Measurements from ENCODE around the gene PDE12. TPM values are rescaled to one million over a fixed set of nuclear protein-coding genes. Genes with fewer than 3 reads are reported as not detected.

Gene PDE12
- total and polyA plus RNA-seq, 2 of the 8 experiments (the other 6 are each of a cell fraction or from before 2014, with no cell fraction given) = 9.0 to 12.1 TPM

DNA sequence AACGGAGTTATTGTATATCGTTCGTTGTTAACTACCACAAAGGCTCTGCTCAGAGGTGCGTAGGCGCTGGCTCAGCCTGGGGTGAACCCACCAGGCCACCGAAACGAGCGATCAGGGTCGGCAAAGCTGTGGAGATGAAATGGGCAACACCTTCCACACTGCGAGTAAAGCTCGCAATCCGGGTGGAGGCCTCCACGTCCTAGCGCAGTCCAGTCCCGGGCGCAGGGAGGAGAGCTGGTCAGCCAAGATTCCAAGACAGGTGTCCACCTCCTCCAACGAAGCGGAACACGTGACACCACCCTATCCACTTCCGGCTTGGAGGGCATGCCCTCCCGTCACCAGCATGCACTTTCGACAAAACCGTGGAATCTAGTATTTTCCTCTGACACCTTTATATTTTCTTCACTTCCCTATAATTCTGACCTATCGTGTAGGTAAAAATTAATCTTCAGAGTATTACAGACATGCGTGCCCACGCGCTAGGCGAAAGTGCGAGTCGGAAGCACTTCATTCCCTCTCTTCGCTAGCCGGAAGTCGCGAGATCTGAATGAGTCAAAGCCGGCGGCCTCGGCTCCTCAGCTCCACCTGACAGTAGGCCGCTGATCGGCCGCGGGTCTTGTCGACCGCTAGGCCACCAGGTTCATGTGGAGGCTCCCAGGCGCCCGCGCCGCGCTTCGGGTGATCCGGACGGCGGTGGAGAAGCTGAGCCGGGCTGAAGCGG is at the start of gene PDE12 (continued):
- TF ChIP-seq, protein P1, sequence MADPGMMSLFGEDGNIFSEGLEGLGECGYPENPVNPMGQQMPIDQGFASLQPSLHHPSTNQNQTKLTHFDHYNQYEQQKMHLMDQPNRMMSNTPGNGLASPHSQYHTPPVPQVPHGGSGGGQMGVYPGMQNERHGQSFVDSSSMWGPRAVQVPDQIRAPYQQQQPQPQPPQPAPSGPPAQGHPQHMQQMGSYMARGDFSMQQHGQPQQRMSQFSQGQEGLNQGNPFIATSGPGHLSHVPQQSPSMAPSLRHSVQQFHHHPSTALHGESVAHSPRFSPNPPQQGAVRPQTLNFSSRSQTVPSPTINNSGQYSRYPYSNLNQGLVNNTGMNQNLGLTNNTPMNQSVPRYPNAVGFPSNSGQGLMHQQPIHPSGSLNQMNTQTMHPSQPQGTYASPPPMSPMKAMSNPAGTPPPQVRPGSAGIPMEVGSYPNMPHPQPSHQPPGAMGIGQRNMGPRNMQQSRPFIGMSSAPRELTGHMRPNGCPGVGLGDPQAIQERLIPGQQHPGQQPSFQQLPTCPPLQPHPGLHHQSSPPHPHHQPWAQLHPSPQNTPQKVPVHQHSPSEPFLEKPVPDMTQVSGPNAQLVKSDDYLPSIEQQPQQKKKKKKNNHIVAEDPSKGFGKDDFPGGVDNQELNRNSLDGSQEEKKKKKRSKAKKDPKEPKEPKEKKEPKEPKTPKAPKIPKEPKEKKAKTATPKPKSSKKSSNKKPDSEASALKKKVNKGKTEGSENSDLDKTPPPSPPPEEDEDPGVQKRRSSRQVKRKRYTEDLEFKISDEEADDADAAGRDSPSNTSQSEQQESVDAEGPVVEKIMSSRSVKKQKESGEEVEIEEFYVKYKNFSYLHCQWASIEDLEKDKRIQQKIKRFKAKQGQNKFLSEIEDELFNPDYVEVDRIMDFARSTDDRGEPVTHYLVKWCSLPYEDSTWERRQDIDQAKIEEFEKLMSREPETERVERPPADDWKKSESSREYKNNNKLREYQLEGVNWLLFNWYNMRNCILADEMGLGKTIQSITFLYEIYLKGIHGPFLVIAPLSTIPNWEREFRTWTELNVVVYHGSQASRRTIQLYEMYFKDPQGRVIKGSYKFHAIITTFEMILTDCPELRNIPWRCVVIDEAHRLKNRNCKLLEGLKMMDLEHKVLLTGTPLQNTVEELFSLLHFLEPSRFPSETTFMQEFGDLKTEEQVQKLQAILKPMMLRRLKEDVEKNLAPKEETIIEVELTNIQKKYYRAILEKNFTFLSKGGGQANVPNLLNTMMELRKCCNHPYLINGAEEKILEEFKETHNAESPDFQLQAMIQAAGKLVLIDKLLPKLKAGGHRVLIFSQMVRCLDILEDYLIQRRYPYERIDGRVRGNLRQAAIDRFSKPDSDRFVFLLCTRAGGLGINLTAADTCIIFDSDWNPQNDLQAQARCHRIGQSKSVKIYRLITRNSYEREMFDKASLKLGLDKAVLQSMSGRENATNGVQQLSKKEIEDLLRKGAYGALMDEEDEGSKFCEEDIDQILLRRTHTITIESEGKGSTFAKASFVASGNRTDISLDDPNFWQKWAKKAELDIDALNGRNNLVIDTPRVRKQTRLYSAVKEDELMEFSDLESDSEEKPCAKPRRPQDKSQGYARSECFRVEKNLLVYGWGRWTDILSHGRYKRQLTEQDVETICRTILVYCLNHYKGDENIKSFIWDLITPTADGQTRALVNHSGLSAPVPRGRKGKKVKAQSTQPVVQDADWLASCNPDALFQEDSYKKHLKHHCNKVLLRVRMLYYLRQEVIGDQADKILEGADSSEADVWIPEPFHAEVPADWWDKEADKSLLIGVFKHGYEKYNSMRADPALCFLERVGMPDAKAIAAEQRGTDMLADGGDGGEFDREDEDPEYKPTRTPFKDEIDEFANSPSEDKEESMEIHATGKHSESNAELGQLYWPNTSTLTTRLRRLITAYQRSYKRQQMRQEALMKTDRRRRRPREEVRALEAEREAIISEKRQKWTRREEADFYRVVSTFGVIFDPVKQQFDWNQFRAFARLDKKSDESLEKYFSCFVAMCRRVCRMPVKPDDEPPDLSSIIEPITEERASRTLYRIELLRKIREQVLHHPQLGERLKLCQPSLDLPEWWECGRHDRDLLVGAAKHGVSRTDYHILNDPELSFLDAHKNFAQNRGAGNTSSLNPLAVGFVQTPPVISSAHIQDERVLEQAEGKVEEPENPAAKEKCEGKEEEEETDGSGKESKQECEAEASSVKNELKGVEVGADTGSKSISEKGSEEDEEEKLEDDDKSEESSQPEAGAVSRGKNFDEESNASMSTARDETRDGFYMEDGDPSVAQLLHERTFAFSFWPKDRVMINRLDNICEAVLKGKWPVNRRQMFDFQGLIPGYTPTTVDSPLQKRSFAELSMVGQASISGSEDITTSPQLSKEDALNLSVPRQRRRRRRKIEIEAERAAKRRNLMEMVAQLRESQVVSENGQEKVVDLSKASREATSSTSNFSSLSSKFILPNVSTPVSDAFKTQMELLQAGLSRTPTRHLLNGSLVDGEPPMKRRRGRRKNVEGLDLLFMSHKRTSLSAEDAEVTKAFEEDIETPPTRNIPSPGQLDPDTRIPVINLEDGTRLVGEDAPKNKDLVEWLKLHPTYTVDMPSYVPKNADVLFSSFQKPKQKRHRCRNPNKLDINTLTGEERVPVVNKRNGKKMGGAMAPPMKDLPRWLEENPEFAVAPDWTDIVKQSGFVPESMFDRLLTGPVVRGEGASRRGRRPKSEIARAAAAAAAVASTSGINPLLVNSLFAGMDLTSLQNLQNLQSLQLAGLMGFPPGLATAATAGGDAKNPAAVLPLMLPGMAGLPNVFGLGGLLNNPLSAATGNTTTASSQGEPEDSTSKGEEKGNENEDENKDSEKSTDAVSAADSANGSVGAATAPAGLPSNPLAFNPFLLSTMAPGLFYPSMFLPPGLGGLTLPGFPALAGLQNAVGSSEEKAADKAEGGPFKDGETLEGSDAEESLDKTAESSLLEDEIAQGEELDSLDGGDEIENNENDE (IDR thresholded peaks at IDR 0.05; ENCODE audit: insufficient replicate concordance, low read length) = no peak
- TF ChIP-seq KDM4A (IDR thresholded peaks at IDR 0.05; ENCODE audit: low read depth, low read length, severe bottlenecking) (peak; percentile 82), HDAC2 (IDR thresholded peaks at IDR 0.05; ENCODE audit: borderline replicate concordance in 1 of 2, low read depth in 2 of 2, low read length in 2 of 2) (0 out of 4 replicates have a peak, but pooled peaks of 1 of the 2 experiments have one; percentile 70), SIN3A (conservative IDR thresholded peaks at IDR 0.05 in 1 of 2, IDR thresholded peaks at IDR 0.05 in 1 of 2; ENCODE audit: low read depth in 1 of 2, low read length in 2 of 2) (peak; percentile 74 to 94; a peak in 2 of 4 replicates), KDM1A (IDR thresholded peaks at IDR 0.05; ENCODE audit: borderline replicate concordance, low read length) (0 out of 2 replicates have a peak, but pooled peaks have one; percentile 23), EGR1 (IDR thresholded peaks at IDR 0.05; ENCODE audit: borderline replicate concordance, low read depth, low read length) (peak; percentile 77; the same call in 1 of the 2 replicates), TEAD4 (IDR thresholded peaks at IDR 0.05; ENCODE audit: low read depth, low read length) (peak; percentile 71; the same call in 1 of the 2 replicates), POLR2AphosphoS5 (IDR thresholded peaks at IDR 0.05; ENCODE audit: low read depth, low read length) (peak; percentile 86), HDAC6 (IDR thresholded peaks at IDR 0.05; ENCODE audit: low read depth, low read length) (no peak)

Measured in H1 (cell line).